ENCODE results near the gene SEC16B.

The SEC16B gene

GRCh38 chr1:177937931-177938330 is 31.9 kb downstream of the SEC16B start:
- no peak for DNase-seq

- no peak for DNase-seq
Measured at GRCh38 chr1:177937174-177937770, 32.6 kb downstream of the SEC16B start.

- DNase-seq, result no peak
Measured at GRCh38 chr1:177935638-177936415, 34.0 kb downstream of the SEC16B start.

GRCh38 chr1:177934927-177935326 is 34.9 kb downstream of the SEC16B start:
- no peak for DNase-seq

GRCh38 chr1:177934461-177934860 is 35.4 kb downstream of the SEC16B start:
- DNase-seq, result no peak

GRCh38 chr1:177933881-177934280 is 36.0 kb downstream of the SEC16B start:
- no peak for DNase-seq

- DNase-seq, result no peak
Measured at GRCh38 chr1:177932123-177932522, 37.7 kb downstream of the SEC16B start.

- DNase-seq, result no peak
Measured at GRCh38 chr1:177928952-177929351, 40.9 kb downstream of the SEC16B start.

- DNase-seq, result no peak
Measured at GRCh38 chr1:177928194-177928593, 41.7 kb downstream of the SEC16B start.

- no peak for DNase-seq
Measured at GRCh38 chr1:177927021-177927596, 42.7 kb downstream of the SEC16B start.

- DNase-seq, result no peak
Measured at GRCh38 chr1:177926201-177926600, 43.7 kb downstream of the SEC16B start.

GRCh38 chr1:177925006-177925405 is 44.9 kb downstream of the SEC16B start:
- no peak for DNase-seq

GRCh38 chr1:177923441-177923840 is 46.4 kb downstream of the SEC16B start:
- no peak for DNase-seq

- no peak for DNase-seq
Measured at GRCh38 chr1:177922209-177922608, 47.6 kb downstream of the SEC16B start.

- DNase-seq, result no peak
Measured at GRCh38 chr1:177921590-177921989, 48.3 kb downstream of the SEC16B start.

- DNase-seq, result no peak
Measured at GRCh38 chr1:177920091-177920490, 49.8 kb downstream of the SEC16B start.

GRCh38 chr1:177915641-177916040 is 54.2 kb downstream of the SEC16B start:
- no peak for DNase-seq

GRCh38 chr1:177914603-177915002 is 55.3 kb downstream of the SEC16B start:
- DNase-seq, result no peak

GRCh38 chr1:177913762-177914540 is 55.9 kb downstream of the SEC16B start:
- peak; percentile 18 for DNase-seq

GRCh38 chr1:177912991-177913390 is 56.9 kb downstream of the SEC16B start:
- DNase-seq, result no peak

GRCh38 chr1:177909416-177909815 is 60.4 kb downstream of the SEC16B start:
- no peak for DNase-seq

GRCh38 chr1:177907000-177907399 is 62.9 kb downstream of the SEC16B start:
- DNase-seq, result no peak

GRCh38 chr1:177905686-177906085 is 64.2 kb downstream of the SEC16B start:
- no peak for DNase-seq

Data from right kidney (tissue), 1 donor.